ENCODE results near the gene KTI12. TPM values are rescaled to one million over a fixed set of nuclear protein-coding genes. Genes with fewer than 3 reads are reported as not detected.
A peak's percentile ranks its signal among the peaks of the same experiment; 100 is the strongest.

Gene KTI12
- polyA plus RNA-seq, 1 of the 3 experiments (the other 2 are of a cell fraction) = 13.7 TPM

- Histone ChIP-seq H3K9me2 (no peaks in the 10 kb centered on the region), H3K79me2 (ENCODE audit: insufficient read depth) (peaks cover 48% of the 10 kb centered on the region), H3K27ac (ENCODE audit: low read depth in 2 of 2, low read length in 1 of 2) (peak overlapping the region; percentile 80 to 85), H3K27me3 (ENCODE audit: insufficient read depth) (no peaks in the 10 kb centered on the region), H3K36me3 (replicated peaks in 1 of 2; ENCODE audit: control insufficient read depth in 1 of 2, insufficient read depth in 2 of 2, low read length in 1 of 2) (peaks cover 12 to 25% of the 10 kb centered on the region in 2 experiments), H3K4me2 (peak overlapping the region; percentile 98), H3K4me3 (ENCODE audit: low read depth in 2 of 2, low read length in 1 of 2) (peak overlapping the region; percentile 84 to 86; a peak in 3 of 4 replicates), H3F3A (replicated peaks; ENCODE audit: insufficient read depth) (peaks cover 11% of the 10 kb centered on the region), H3K4me1 (ENCODE audit: control insufficient read depth in 1 of 2, insufficient read depth in 2 of 2, low read depth in 1 of 2, low read length in 1 of 2) (peaks cover 7 to 16% of the 10 kb centered on the region in 2 experiments; a peak in 3 of 4 replicates), H2AFZ (ENCODE audit: low read depth) (peak overlapping the region; percentile 95), H3K9ac (peak overlapping the region; percentile 87), H4K20me1 (ENCODE audit: insufficient read depth) (peaks cover 14% of the 10 kb centered on the region; the same call in 1 of the 2 replicates), H3K9me3 (no peaks in the 10 kb centered on the region)
- TF ChIP-seq CTCF (IDR thresholded peaks at IDR 0.05) (no peak), MAX (IDR thresholded peaks at IDR 0.05; ENCODE audit: low read depth) (no peak), TEAD4 (IDR thresholded peaks at IDR 0.05; ENCODE audit: borderline replicate concordance, insufficient read depth) (no peak), FOSL2 (IDR thresholded peaks at IDR 0.05; ENCODE audit: borderline replicate concordance, low read depth) (no peak), USF2 (IDR thresholded peaks at IDR 0.05; ENCODE audit: borderline replicate concordance, low read depth, low read length) (no peak), REST (IDR thresholded peaks at IDR 0.05; ENCODE audit: low read depth, low read length) (no peak), YY1 (IDR thresholded peaks at IDR 0.05; ENCODE audit: low read depth) (no peak), EZH2phosphoT487 (IDR thresholded peaks at IDR 0.05; ENCODE audit: borderline replicate concordance, low read depth) (no peak)
- 95% methylated on average over 2 of the region's 2 CpGs for WGBS (ENCODE audit: low lambda C conversion rate)
- DNase-seq = no peak
- ChIA-PET POLR2A (interaction anchor here (0.8 to 2.3 kb wide), 5 partner anchors 8 to 331 kb away, joined by 3 to 15 read pairs (median 3); partner anchors contain the start of genes BTF3L4 and TXNDC12), CTCF (interaction anchor here (0.7 to 3.2 kb wide), 3 partner anchors 11 to 40 kb away, joined by 3 to 9 read pairs (median 3); partner anchors contain the start of gene BTF3L4)
Observed at GRCh38 chr1:52034050-52034384, 407 bp upstream of the KTI12 start.

All from SK-N-SH (cell line).